Mesenchymal stem cell (in vitro differentiated cells and primary cell): Measurements from ENCODE around the gene SPDYC.
A peak's percentile ranks its signal among the peaks of the same experiment; 100 is the strongest.

Experiments
- DNase-seq: peaks from one replicate; pipeline ENCODE4 v3.0.0-alpha.2; 2013
- H2AFZ ChIP-seq: one replicate; pipeline ENCODE4 v1.6.1; 2013; ENCODE audit warnings: low read depth, mild to moderate bottlenecking, control low read depth, inconsistent platforms, low read length, moderate library complexity
- H2AK5ac ChIP-seq: 2 replicates; pipeline ENCODE4 v1.6.1; 2013; ENCODE audit warnings: low read length, moderate library complexity, mild to moderate bottlenecking, inconsistent platforms; ENCODE audit not compliant: severe bottlenecking
- H2BK120ac ChIP-seq: one replicate; pipeline ENCODE4 v1.6.1; 2013; ENCODE audit warnings: low read depth, mild to moderate bottlenecking, inconsistent platforms, low read length, moderate library complexity
- H2BK12ac ChIP-seq, 2 experiments: one replicate each; pipeline ENCODE4 v1.6.1; 2013; ENCODE audit warnings: inconsistent platforms in 2 of 2, low read length in 2 of 2, mild to moderate bottlenecking in 2 of 2, moderate library complexity in 2 of 2, control low read depth in 1 of 2
- H2BK15ac ChIP-seq: one replicate; pipeline ENCODE4 v1.6.1; 2013; ENCODE audit warnings: mild to moderate bottlenecking, low read depth, inconsistent platforms; ENCODE audit not compliant: poor library complexity, severe bottlenecking
- H2BK5ac ChIP-seq: 2 replicates; pipeline ENCODE4 v1.6.1; 2013; ENCODE audit warnings: low read depth, mild to moderate bottlenecking, low read length, control low read depth, inconsistent platforms; ENCODE audit not compliant: poor library complexity, severe bottlenecking
- H3K14ac ChIP-seq, 2 experiments: one replicate each; pipeline ENCODE4 v1.6.1; 2013; ENCODE audit warnings: inconsistent platforms in 2 of 2, low read length in 2 of 2, control low read depth in 1 of 2, mild to moderate bottlenecking in 1 of 2, moderate library complexity in 1 of 2
- H3K18ac ChIP-seq, 2 experiments: one replicate each; pipeline ENCODE4 v1.6.1; 2013; ENCODE audit warnings: inconsistent platforms in 2 of 2, low read length in 2 of 2, control low read depth in 1 of 2, low read depth in 1 of 2, mild to moderate bottlenecking in 1 of 2
- H3K23ac ChIP-seq, 2 experiments: one replicate each; pipeline ENCODE4 v1.6.1; 2013; ENCODE audit warnings: inconsistent platforms in 2 of 2, low read length in 2 of 2, mild to moderate bottlenecking in 2 of 2, moderate library complexity in 2 of 2, control low read depth in 1 of 2
- H3K27ac ChIP-seq: 2 replicates; pipeline ENCODE4 v1.5.1; 2013; ENCODE audit warnings: mild to moderate bottlenecking, moderate library complexity, low read length, control low read depth, inconsistent platforms; ENCODE audit not compliant: poor library complexity, severe bottlenecking
- H3K27me3 ChIP-seq, 2 experiments: 2 replicates each; pipeline versions ENCODE4 v1.6.1 to v1.7.0; 2013; ENCODE audit warnings: low read length in 2 of 2, mild to moderate bottlenecking in 2 of 2, moderate library complexity in 2 of 2, control low read depth in 1 of 2, inconsistent platforms in 1 of 2; ENCODE audit not compliant: control insufficient read depth in 1 of 2, insufficient read depth in 1 of 2
- H3K36me3 ChIP-seq, 2 experiments: 2 replicates each; pipeline versions ENCODE4 v1.6.1 to v1.7.0; 2013; ENCODE audit warnings: low read length in 2 of 2, control low read depth in 1 of 2, inconsistent platforms in 1 of 2, low read depth in 1 of 2, mild to moderate bottlenecking in 1 of 2; ENCODE audit not compliant: insufficient read depth in 2 of 2, control insufficient read depth in 1 of 2
- H3K4ac ChIP-seq, 2 experiments: one replicate each; pipeline ENCODE4 v1.6.1; 2013; ENCODE audit warnings: inconsistent platforms in 2 of 2, low read length in 2 of 2, mild to moderate bottlenecking in 2 of 2, moderate library complexity in 2 of 2, control low read depth in 1 of 2, low read depth in 1 of 2
- H3K4me1 ChIP-seq: 2 replicates; pipeline ENCODE4 v1.6.1; 2013; ENCODE audit warnings: low read depth, low read length, control low read depth; ENCODE audit not compliant: control insufficient read depth, insufficient read depth
- H3K4me2 ChIP-seq: 2 replicates; pipeline ENCODE4 v1.6.1; 2013; ENCODE audit warnings: low read length, mild to moderate bottlenecking, inconsistent platforms; ENCODE audit not compliant: poor library complexity, severe bottlenecking
- H3K4me3 ChIP-seq, 2 experiments: 2 replicates each; pipeline versions ENCODE4 v1.5.1 to v1.7.0; 2013; ENCODE audit warnings: low read length in 2 of 2, mild to moderate bottlenecking in 2 of 2, control low read depth in 1 of 2, low read depth in 1 of 2; ENCODE audit not compliant: insufficient read depth in 1 of 2
- H3K79me1 ChIP-seq: replicated peaks from 2 replicates; pipeline ENCODE4 v1.6.1; 2013; ENCODE audit warnings: mild to moderate bottlenecking, control low read depth, low read length, inconsistent platforms; ENCODE audit not compliant: poor library complexity, severe bottlenecking
- H3K9ac ChIP-seq: 2 replicates; pipeline ENCODE4 v1.7.0; 2013; ENCODE audit warnings: mild to moderate bottlenecking, low read length, moderate library complexity
- H3K9me3 ChIP-seq: 2 replicates; pipeline ENCODE4 v1.7.0; 2013; ENCODE audit warnings: mild to moderate bottlenecking, low read length; ENCODE audit not compliant: control insufficient read depth
- H4K8ac ChIP-seq: one replicate; pipeline ENCODE4 v1.6.1; 2013; ENCODE audit warnings: inconsistent platforms, mild to moderate bottlenecking, low read length, moderate library complexity
- H4K91ac ChIP-seq: one replicate; pipeline ENCODE4 v1.6.1; 2013; ENCODE audit warnings: mild to moderate bottlenecking, low read length, inconsistent platforms
- WGBS: methylation state at CpG from one replicate; pipeline ENCODE4 v1.1.7; 2013; ENCODE audit warnings: mixed read lengths; 5-methylcytosine and 5-hydroxymethylcytosine counted together

Gene SPDYC

DNA sequence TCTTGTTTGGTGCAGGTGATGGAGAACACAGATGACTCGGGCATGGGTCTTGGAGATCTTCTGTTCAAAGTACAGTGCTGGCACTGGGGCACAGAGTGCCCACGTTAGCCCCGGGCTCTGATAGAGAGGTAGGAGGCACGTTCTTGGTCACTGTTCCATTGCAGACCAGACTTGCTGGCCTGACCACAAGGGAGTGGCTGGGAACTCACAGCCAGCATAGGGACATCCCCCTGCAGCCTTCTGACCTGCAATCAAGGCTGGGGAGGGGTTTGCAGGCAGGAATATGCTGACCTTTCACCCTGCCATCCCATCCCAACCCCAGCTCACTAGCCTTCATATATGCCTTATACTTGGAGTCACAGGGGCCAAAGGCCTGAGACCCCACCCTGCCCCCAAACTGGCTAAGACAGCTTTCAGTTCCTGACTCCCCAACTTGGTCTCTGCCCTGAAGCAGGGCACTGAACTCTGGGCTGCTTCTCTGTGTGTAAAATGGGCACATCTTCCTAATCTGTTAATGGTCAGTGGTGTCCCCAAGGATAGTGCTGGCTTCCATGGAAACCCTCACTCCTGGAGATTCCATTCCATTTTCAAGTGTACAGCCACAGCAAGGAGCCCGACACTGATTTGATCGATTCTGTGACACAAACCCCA, 43.3 kb upstream of the SPDYC start:
- Histone ChIP-seq H4K91ac (no peak overlapping the region), H3K27me3 (no peaks in the 10 kb centered on the region), H3K4me1 (peaks cover 2% of the 10 kb centered on the region), H3K4me3 (no peak overlapping the region), H3K79me1 (peaks cover 32% of the 10 kb centered on the region), H3K36me3 (peaks cover 65 to 76% of the 10 kb centered on the region in 2 experiments), H2AFZ (no peak overlapping the region), H2BK15ac (no peak overlapping the region), H2BK5ac (no peak overlapping the region), H4K8ac (no peak overlapping the region), H3K4me2 (no peak overlapping the region), H2BK12ac (no peak overlapping the region), H3K23ac (no peak overlapping the region), H3K9me3 (no peaks in the 10 kb centered on the region), H3K14ac (no peak overlapping the region), H3K18ac (no peak overlapping the region), H3K9ac (peak overlapping the region; percentile 22), H2AK5ac (no peak overlapping the region), H3K27ac (no peak overlapping the region), H2BK120ac (no peak overlapping the region), H3K4ac (no peak overlapping the region)
- WGBS: 87% methylated on average over 4 of the region's 6 CpGs
- no peak for DNase-seq

- peaks cover 35% of the 10 kb centered on the region for H3K79me1 ChIP-seq
- peaks cover 74 to 85% of the 10 kb centered on the region in 2 experiments for H3K36me3 ChIP-seq
- no peak overlapping the region for H2BK120ac ChIP-seq
- H3K27ac ChIP-seq: no peak overlapping the region
- no peak overlapping the region for H3K4me3 ChIP-seq
- no peak overlapping the region for H4K91ac ChIP-seq
- no peaks in the 10 kb centered on the region for H3K9me3 ChIP-seq
- no peak overlapping the region for H2BK12ac ChIP-seq
- no peak overlapping the region for H2AFZ ChIP-seq
- H3K23ac ChIP-seq: no peak overlapping the region
- no peaks in the 10 kb centered on the region for H3K27me3 ChIP-seq
- DNase-seq: no peak
- no peak overlapping the region for H3K18ac ChIP-seq
- peaks cover 9% of the 10 kb centered on the region for H3K4me1 ChIP-seq
- no peak overlapping the region for H2BK5ac ChIP-seq
- no peak overlapping the region for H2BK15ac ChIP-seq
- H2AK5ac ChIP-seq: no peak overlapping the region
- H3K9ac ChIP-seq: no peak overlapping the region
- no peak overlapping the region for H3K4ac ChIP-seq
- H4K8ac ChIP-seq: no peak overlapping the region
- 98% methylated on average over 12 of the region's 12 CpGs for WGBS
- no peak overlapping the region for H3K14ac ChIP-seq
- H3K4me2 ChIP-seq: no peak overlapping the region
Observed at GRCh38 chr11:65127473-65128181, 42.4 kb upstream of the SPDYC start.

DNA sequence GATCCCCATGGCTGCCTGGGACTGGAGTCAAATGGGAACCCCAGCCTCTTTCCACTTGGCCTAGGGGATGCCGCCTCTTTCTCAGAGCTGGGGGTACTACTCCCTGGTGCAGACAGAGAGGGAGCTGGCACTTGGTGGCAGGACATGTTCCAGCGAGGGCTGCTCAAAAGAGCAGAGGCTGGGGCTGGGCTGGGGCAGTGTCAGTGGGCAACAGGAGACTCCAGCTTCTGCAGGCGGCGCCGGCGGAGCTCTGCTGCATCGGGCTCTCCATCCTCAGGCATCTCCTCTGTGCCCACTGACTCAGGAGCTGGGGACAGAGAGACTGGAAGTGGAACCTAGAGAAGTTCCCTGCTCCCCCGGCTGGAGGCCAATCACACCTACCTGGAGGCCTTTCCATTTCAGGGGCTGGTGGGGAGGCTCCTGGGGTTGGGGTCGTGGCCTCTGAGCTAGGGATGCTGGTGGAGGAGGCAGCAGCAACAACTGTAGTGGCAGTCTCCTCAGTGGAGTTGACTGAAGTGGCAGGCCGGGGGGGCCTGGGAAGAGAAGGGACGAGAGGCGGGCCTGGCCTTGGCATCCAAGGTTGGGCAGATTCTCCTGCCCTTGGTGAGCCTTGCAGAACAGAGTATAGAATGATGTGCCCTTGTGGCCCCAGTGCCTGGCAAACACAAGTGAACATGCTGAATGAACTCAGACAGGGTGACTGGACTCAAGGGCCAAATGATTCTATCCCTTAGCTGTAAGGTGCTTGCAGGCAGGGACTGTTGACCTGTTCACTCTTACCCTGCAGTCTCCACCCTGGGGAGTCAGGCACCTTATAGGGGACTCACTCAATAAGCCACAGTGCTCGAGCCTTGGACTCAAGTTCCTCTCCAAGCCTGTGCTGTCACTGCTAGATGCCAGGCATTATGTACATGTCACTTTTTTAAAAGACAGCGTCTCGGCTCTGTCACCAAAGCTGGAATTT, 41.6 kb upstream of the SPDYC start:
- no peak for DNase-seq
- peaks cover 77 to 90% of the 10 kb centered on the region in 2 experiments for H3K36me3 ChIP-seq
- H2BK15ac ChIP-seq: no peak overlapping the region
- no peak overlapping the region for H3K18ac ChIP-seq
- H2AFZ ChIP-seq: no peak overlapping the region
- H3K4me3 ChIP-seq: no peak overlapping the region
- WGBS: 93% methylated on average over 15 of the region's 15 CpGs
- H3K4me1 ChIP-seq: peaks cover 16% of the 10 kb centered on the region
- peaks cover 35% of the 10 kb centered on the region for H3K79me1 ChIP-seq
- no peak overlapping the region for H3K9ac ChIP-seq
- H2BK12ac ChIP-seq: no peak overlapping the region
- no peak overlapping the region for H4K91ac ChIP-seq
- no peak overlapping the region for H3K23ac ChIP-seq
- H3K27ac ChIP-seq: no peak overlapping the region
- no peak overlapping the region for H2BK120ac ChIP-seq
- no peaks in the 10 kb centered on the region for H3K9me3 ChIP-seq
- no peak overlapping the region for H2AK5ac ChIP-seq
- no peak overlapping the region for H3K14ac ChIP-seq
- H3K4ac ChIP-seq: no peak overlapping the region
- no peak overlapping the region for H4K8ac ChIP-seq
- no peak overlapping the region for H3K4me2 ChIP-seq
- no peaks in the 10 kb centered on the region for H3K27me3 ChIP-seq
- no peak overlapping the region for H2BK5ac ChIP-seq
